IPS DF 6.9 (cell line): ENCODE measurements around the gene LEMD2.
"Not testable (repeated sequence)": the region's sequence is repeated elsewhere in the genome, so short reads cannot be mapped to it uniquely, and the experiment has no call there.

ENCODE experiments used
- DNase-seq: peaks from one replicate; pipeline ENCODE4 v3.0.0-alpha.2; 2013; ENCODE audit warnings: low read depth, low spot score
- H3K27ac ChIP-seq: one replicate; pipeline ENCODE4 v1.5.1; 2013; ENCODE audit warnings: low read length, control low read depth
- H3K27me3 ChIP-seq: 2 replicates; pipeline ENCODE4 v1.6.1; 2013; ENCODE audit warnings: mild to moderate bottlenecking, low read length; ENCODE audit not compliant: control insufficient read depth, insufficient read depth
- H3K36me3 ChIP-seq: 2 replicates; pipeline ENCODE4 v1.6.1; 2013; ENCODE audit warnings: low read length; ENCODE audit not compliant: control insufficient read depth, insufficient read depth
- H3K4me1 ChIP-seq: 2 replicates; pipeline ENCODE4 v1.6.1; 2013; ENCODE audit warnings: low read length; ENCODE audit not compliant: control insufficient read depth, insufficient read depth
- H3K4me3 ChIP-seq: 2 replicates; pipeline ENCODE4 v1.5.1; 2013; ENCODE audit warnings: mild to moderate bottlenecking, low read length
- H3K9me3 ChIP-seq: 2 replicates; pipeline ENCODE4 v1.6.1; 2013; ENCODE audit warnings: low read length, inconsistent platforms; ENCODE audit not compliant: control insufficient read depth, insufficient read depth
- WGBS: extraction: QIAGEN DNeasy Blood & Tissue Kit; methylation state at CpG from one replicate; pipeline ENCODE4 v1.1.7; 2013; ENCODE audit warnings: mixed read lengths, missing lambda C conversion rate; ENCODE audit not compliant: insufficient read length, insufficient coverage; 5-methylcytosine and 5-hydroxymethylcytosine counted together

LEMD2 gene

DNA sequence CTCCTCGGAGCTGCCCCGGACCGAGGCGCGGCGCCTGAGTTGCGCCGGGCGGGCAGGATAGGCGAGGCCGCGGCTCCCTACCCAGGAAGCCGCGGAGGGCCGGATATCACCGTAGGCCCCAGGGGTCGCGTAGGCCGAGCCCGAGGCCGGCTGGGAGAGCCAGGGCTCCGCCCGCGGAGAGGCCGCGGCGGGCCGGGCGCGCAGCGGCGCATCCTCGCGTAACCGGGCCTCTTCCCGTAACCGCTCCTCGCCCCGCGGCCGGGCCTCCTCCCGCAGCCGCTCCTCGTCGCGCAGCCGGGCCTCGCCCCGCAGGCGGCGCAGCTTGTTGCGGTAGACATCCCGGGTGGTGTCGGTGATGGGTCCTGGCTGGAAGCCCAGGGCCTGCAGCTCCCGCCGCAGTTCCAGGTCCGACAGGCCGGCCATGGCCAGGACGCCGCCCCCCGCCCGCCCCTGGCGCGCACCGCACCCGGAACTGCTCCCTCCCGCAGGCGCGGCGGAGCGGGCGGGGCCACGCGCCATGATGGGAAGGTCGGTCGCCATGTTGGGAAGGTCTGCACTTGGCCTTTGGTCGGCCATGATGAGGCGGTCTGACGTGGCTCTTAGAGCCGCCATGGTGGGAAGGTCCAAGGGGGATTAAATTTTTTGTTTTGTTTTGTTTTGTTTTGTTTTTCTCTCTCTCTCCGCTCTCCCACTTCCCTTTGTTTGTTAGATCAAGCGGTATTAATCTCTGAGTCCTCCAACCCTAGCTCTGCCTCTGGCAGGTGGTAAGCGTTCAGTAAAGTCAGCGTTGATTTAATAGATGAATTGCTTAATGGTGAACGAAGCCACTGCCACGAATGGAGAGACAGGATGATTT lies at the start of gene LEMD2:
LEMD2 (minus strand) TSS at position 437 of the 856 bp plus-strand sequence; CDS start at position 423, 14 bp downstream.
- peak within 1 kb of the TSS; percentile 87 for H3K4me3 ChIP-seq
- no CpG with 5 or more reads among the region's 86 CpGs for WGBS
- DNase-seq = peak; percentile 83
- peaks cover 12% of the 10 kb centered on the region; the same call in 1 of the 2 replicates for H3K4me1 ChIP-seq
- no peak within 1 kb of the TSS for H3K27ac ChIP-seq
- H3K36me3 ChIP-seq = peaks cover 3% of the 10 kb centered on the region
- no peaks in the 10 kb centered on the region for H3K27me3 ChIP-seq
- no peaks in the 10 kb centered on the region for H3K9me3 ChIP-seq

DNA sequence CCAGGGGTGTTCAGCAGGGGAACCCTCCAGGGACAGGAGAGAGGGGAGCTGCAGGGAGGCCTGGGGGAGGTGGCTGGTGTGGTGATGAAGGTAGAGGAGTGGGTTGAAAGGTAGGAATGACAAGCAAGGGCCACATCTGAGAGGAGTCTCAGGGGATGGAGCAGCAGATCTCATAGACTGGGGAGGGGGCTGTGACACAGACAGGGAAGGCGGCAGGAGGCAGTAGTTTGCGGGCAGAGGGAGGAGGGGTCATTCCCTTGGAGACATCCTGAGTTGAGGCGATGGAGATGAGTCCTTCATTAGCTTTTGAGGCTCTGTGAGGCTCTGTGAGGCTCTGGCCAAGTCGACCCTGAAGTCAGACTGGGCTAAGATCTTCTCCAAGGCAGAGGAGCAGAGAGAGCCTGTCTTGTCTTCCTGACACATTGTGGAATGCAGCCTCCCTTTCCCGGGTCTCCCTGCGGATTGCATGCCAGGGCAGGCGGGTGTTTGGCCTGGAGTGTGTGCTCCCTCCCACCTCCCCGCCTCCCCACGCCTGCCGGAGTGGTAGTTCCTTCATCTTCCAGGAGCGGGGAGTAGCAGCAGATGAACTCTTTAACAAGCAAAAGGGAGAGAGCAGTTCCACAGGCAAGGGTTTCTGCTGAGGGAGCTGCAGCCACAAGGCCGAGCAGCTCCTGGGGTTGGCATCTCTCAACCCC lies 49.2 kb upstream of the LEMD2 start:
- Histone ChIP-seq H3K4me3 (no peak overlapping the region), H3K36me3 (no peaks in the 10 kb centered on the region), H3K27ac (no peak overlapping the region), H3K27me3 (no peaks in the 10 kb centered on the region), H3K4me1 (peaks cover 6% of the 10 kb centered on the region), H3K9me3 (peaks cover 4% of the 10 kb centered on the region; the same call in 1 of the 2 replicates)
- WGBS = no CpG with 5 or more reads among the region's 12 CpGs
- DNase-seq = no peak

DNA sequence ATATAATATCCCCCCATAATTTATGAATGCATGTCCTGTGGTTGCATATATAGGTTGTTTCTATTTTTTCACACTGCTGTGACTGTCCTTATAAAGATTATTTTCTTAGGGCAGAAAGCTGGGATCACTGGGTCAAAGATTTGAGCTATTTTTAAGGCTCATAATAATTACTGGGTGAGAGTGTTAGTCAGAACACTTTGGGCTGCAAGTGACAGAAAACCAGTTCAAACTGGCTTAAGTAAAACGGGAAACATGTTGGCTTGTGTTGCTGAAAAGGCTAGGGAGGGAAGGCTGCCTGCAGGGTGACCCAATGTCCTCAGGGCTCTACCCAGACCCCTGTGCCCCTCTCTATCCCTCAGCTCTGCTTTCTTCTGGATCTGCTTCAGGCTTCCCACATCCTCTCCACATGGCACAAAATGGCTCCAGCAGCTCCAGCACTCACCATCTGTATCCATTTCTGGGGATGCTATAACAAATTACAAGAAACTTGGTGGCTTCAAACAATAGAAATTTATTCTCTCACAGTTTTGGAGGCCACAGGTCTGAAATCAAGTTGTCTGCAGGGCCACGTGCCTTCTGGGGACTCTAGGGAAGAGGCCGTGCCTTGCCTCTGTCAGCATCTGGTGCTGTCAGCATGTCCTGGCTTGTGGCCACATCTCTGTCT lies 48.0 kb upstream of the LEMD2 start:
- Histone ChIP-seq H3K4me3 (no peak overlapping the region), H3K27me3 (no peaks in the 10 kb centered on the region), H3K9me3 (peaks cover 4% of the 10 kb centered on the region; the same call in 1 of the 2 replicates), H3K27ac (no peak overlapping the region), H3K36me3 (no peaks in the 10 kb centered on the region), H3K4me1 (peaks cover 6% of the 10 kb centered on the region)
- DNase-seq = no peak
- no CpG with 5 or more reads among the region's 3 CpGs for WGBS

DNA sequence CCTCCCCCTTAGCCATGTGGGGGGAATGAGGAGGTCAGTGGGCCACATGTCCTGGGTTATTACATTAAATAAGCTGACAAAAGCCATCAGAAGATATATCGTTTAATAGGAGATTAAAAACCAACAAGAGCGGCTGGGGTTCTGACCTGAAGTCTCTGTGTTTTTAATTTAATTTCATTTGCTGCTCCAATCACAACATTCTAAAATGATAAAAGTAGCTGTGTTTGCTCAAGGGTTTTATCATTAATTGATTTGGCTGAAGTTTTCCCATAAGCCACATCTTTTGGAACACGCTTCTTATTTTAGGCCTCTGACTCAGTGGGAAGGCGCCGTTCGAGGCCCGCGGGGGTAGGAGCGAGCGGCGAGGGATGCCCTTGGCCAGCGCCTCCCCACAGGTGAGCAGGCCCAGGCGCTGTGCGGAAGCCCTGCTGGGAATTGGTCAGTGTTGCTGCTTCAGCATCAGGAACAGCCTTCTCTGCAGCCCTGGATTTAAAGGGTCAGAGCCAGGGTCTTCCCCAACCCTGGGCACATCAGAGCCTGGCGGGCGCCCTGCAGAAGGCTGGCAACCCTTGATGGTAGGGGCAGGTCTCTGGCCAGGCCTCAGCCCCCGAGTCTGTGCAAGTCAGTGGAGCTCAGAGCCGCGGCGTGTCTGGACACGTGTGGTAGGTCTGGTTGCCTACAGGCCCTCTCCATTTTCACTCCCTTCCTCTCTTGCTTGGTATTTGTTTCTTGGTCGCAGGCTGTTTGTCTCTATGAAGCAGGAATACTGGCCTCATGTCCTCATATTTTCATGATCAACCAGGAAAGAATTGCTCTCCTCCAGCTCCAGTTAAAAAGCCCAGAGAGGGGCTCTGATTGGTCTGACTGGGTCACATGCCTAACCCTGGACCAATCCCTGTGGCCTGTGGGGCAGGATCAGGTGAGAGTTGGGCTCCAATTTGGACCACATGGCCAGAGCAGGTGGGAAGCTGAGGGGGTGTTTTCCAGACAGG lies 45.8 kb upstream of the LEMD2 start:
- no CpG with 5 or more reads among the region's 22 CpGs for WGBS
- no peak overlapping the region for H3K27ac ChIP-seq
- no peak for DNase-seq
- no peaks in the 10 kb centered on the region for H3K36me3 ChIP-seq
- no peak overlapping the region for H3K4me3 ChIP-seq
- H3K4me1 ChIP-seq = peaks cover 7% of the 10 kb centered on the region
- no peaks in the 10 kb centered on the region for H3K27me3 ChIP-seq
- peaks cover 4% of the 10 kb centered on the region; the same call in 1 of the 2 replicates for H3K9me3 ChIP-seq

DNA sequence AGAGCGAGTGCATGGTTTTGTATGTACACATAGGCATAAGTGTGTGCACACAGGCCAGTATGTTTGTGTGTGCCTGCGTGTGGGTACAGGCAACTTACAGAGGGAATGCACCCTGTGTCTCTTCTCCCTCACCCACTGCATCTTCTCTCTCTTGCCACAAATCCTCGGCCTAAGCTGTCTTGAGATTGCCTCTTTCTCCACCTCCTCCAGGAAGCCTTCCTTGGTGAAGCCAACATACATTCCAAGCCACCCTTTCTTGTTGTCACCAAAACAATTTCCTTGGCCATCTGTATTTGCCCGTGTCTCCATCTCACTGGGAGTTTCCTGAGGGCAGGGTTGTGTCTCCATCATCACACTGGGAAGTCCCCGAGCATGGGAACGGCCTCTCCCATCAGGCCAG lies 44.7 kb upstream of the LEMD2 start:
- Histone ChIP-seq H3K4me1 (peaks cover 7% of the 10 kb centered on the region), H3K9me3 (peaks cover 4% of the 10 kb centered on the region; the same call in 1 of the 2 replicates), H3K27ac (no peak overlapping the region), H3K36me3 (no peaks in the 10 kb centered on the region), H3K4me3 (no peak overlapping the region), H3K27me3 (no peaks in the 10 kb centered on the region)
- DNase-seq = no peak
- no CpG with 5 or more reads among the region's 6 CpGs for WGBS

DNA sequence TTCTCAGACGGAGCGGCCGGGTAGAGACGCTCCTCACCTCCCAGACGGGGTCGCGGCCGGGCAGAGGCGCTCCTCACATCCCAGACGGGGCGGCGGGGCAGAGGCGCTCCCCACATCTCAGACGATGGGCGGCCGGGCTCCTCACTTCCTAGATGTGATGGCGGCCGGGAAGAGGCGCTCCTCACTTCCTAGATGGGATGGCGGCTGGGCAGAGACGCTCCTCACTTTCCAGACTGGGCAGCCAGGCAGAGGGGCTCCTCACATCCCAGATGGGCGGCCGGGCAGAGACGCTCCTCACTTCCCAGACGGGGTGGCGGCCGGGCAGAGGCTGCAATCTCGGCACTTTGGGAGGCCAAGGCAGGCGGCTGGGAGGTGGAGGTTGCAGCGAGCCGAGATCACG lies 43.9 kb upstream of the LEMD2 start:
- not testable (repeated sequence) for H3K27me3 ChIP-seq, H3K9me3 ChIP-seq, H3K27ac ChIP-seq, H3K4me3 ChIP-seq, H3K36me3 ChIP-seq, H3K4me1 ChIP-seq, DNase-seq
- no CpG with 5 or more reads among the region's 32 CpGs for WGBS

DNA sequence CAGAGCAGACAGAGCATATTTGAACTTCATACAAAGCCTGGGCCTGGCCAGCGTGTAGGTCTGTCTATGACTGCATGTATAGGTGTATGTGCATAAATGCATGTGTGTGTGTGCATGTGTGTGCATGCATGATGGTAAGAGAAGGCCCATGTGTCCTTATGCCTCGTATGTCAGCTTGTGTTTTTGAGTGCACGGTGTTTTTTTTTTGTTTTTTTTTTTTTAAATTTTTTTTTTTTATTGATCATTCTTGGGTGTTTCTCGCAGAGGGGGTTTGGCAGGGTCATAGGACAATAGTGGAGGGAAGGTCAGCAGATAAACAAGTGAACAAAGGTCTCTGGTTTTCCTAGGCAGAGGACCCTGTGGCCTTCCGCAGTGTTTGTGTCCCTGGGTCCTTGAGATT lies 42.8 kb upstream of the LEMD2 start:
- not testable (repeated sequence) for H3K36me3 ChIP-seq, H3K27ac ChIP-seq, H3K9me3 ChIP-seq, H3K4me3 ChIP-seq, H3K4me1 ChIP-seq, H3K27me3 ChIP-seq, DNase-seq
- WGBS = no CpG with 5 or more reads among the region's 5 CpGs

DNA sequence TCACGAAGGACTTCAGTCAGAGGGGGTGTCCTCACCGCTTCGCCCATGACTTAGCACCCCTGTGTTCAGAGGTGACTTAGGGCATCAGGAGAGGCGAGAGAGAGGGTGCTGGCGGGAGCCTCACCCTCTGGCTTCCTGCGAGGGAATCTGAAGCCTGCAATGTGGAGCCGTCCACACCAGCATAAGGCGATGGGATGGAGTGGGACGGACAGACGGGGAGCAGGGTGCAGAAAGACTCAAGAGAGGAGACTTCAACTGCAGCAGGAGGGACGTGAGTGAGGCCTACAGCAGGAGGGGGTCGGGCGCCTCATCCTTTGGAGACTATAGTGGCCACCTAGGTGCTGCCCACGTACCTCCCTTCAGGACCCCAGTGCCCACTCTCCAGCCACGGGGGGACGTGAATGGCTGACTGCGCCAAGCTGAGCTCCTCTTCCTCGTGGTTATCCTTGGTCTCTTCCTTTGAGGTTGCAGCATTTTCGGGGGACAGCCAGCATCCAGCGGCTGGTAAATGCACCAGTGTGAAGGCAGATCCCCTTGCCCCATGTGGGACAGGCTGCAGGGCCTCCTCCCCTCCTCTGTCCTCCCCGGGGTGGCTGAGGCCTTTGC lies 41.8 kb upstream of the LEMD2 start:
- H3K4me1 ChIP-seq = peaks cover 3% of the 10 kb centered on the region; the same call in 1 of the 2 replicates
- no peak overlapping the region for H3K27ac ChIP-seq
- no CpG with 5 or more reads among the region's 21 CpGs for WGBS
- no peak for DNase-seq
- no peak overlapping the region for H3K4me3 ChIP-seq
- no peaks in the 10 kb centered on the region for H3K36me3 ChIP-seq
- peaks cover 4% of the 10 kb centered on the region; the same call in 1 of the 2 replicates for H3K9me3 ChIP-seq
- H3K27me3 ChIP-seq = no peaks in the 10 kb centered on the region
